Measurements from ENCODE around the gene SDK1. TPM values are rescaled to one million over a fixed set of nuclear protein-coding genes. Genes with fewer than 3 reads are reported as not detected.
A peak's percentile ranks its signal among the peaks of the same experiment; 100 is the strongest.
"Not testable (repeated sequence)": the region's sequence is repeated elsewhere in the genome, so short reads cannot be mapped to it uniquely, and the experiment has no call there.

Gene SDK1
- total RNA-seq, 1 donor from 2014 or later = 0.53 TPM

DNA sequence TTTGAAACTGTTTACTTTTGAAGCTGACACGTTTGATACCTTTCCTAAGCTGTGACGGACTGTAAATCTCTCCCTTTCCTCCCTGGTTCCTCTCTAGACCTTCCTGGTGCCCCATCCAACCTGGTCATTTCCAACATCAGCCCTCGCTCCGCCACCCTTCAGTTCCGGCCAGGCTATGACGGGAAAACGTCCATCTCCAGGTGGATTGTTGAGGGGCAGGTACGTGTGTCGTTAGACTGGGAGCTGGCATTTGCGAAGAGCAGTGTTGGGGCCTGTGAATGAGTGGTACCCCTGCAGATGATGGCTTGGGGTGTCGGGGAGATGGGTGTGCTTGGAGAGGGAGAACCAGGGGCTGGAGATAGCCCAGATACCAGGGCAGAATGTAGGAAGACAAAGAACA lies 778.3 kb downstream of the SDK1 start:
- ATAC-seq = no peak
- no peak for DNase-seq (ENCODE audit: low spot score)

DNA sequence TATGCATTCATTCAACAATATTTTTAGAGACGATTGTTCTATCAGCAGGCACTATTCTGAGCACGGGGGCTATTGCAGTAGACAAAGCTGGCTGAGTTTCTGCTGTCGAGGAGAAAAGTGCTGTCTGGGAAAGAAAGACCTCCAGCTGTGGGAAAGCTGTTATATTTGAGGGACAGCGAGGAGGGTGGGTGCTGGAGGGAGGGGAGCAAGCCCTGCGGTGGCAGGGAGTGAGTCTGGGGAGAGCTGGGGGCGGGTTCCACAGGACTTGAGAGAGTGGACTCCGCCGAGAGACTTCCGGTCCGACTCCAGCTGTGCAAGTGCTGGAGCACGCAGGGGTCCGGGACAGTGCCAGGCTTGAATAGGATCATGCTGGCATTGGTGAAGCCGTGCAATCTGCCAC lies 778.9 kb downstream of the SDK1 start:
- ATAC-seq (no peak), DNase-seq (ENCODE audit: low spot score) (no peak)

DNA sequence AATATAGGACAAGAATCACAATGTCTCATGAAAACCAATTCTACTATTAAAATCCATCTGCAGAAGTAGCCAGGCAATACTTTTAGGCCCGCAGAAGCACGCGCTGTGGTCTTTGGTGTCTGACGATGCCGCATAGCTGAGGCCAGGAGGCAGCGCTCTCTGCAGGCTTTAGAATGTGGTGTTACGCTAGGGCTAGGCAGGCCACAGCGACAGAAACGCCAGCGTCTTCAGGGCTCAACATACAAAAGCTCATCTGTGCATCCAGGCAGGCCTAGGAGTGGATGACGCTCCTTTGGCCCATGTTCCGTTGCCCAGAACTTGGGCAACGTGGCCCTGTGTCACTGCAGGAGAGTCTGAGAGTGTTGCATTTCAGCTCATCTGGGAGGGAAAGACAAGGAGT lies 779.9 kb downstream of the SDK1 start:
- no peak for ATAC-seq
- DNase-seq (ENCODE audit: low spot score) = no peak

DNA sequence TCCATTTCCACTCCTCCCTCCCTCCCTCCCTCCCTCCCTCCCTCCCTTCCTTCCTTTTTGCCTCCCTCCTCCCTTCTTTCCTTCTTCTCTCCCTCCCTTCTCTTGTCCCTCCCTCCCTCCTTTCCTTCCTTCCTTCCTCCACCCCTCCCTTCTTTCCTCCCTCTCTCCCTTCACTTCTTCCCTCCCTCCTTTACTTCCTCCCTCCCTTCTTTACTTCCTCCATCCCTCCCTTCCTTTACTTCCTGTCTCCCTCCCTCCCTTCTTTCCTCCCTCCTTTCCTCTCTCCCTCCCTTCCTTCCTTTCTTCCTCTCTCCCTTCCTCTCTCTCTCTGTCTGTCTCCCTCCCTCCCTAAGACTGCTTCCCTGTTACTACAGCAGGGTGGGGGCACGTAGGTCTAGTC lies 782.5 kb downstream of the SDK1 start:
- ATAC-seq = no peak
- no peak for DNase-seq (ENCODE audit: low spot score)

DNA sequence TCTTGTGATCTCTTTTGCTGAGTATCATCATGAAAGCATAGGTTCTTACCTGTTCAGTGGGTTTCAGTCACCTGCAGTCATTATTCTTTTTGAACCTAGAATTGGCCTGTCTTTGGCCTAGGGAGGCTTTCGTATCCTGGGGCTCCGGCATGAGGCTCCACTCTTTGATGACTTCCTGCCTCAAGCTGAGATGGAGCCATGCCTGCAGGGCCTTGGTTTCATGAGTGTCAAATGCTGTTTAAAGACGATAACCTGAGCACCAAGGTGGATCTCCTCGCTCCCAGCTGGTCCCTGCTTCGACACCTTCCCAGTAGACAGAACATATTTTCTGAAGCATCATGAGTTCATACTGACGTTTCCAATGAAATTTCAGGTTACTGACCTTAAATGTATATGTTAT lies 783.2 kb downstream of the SDK1 start:
- ATAC-seq = no peak

DNA sequence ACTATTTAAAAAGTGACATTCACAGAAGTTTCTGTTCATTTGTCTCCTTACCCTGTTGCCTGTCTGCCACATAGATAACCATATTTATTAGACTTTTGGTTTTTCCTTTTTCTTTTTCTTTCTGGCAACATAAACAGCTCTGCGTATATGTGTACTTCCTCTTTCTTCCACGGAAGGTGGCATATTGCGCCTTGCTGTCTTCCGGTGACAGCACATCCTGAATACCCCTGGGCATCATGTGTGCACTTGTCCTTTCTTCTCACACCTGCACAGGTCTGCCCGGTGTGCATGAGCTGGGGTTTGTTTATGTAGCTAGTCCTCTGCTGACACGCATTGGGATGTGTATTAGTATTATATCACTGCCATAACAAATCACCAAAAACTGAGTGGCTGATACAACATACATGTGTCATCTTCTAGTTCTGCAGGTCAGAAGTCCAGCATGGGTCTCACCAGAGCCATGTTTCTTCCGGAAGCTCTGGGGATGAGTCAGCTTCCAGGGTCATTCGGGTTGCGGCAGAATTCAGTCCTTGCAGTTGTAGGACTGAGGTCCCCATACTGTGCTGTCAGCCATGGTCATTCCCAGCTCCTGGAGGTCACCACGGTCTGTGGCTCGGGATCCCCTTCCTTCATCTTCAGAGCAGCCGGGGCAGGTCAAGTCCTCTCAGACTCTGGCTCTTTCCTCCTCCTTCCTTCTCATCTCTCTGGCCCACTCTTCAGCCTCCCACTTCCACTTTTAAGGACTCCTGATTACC lies 785.1 kb downstream of the SDK1 start:
- ATAC-seq = no peak

More for the DNA sequence above, 783.2 kb downstream of the SDK1 start:
- DNase-seq (ENCODE audit: low spot score) = peak; percentile 5

DNA sequence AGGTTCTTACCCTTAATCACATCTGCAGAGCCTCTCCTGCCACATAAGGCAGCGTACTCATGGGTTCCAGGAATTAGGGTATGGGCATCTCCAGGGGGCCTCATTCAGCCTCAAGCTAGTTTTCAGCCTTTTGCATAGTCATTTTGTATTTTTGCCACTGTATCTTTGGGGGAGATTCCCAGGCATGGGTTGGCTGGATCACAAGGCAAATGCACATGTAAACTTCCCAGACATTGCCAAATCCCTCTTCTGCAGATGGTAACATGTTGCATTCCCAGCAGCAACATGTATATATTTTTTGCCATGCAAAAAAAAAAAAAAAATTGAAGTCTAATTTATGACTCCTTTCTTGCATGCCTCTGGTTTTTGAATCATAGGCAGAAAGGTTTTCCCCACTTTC lies 785.7 kb downstream of the SDK1 start:
- no peak for ATAC-seq
- DNase-seq (ENCODE audit: low spot score) = no peak

More for the DNA sequence above, 785.1 kb downstream of the SDK1 start:
- no peak for DNase-seq (ENCODE audit: low spot score)

DNA sequence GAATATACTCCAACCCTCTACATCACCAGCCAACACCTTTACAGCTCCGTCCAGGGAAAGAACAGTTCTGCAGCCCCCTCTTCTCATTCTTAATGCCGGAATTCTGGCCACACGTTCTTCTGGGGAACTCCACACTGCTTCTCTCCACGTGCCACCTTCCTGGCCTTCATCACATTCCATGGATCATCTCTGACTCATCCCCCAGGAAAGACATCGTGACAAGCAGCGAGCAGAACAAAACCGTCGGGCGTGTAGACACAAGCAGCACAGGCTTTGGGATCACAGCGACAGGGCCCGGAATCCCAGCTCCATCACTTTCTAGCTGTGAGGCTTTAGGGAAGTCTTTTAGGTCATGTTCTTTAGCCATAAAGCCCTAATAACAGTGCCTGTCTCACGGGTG lies 790.7 kb downstream of the SDK1 start:
- DNase-seq (ENCODE audit: low spot score) (no peak), ATAC-seq (no peak)

DNA sequence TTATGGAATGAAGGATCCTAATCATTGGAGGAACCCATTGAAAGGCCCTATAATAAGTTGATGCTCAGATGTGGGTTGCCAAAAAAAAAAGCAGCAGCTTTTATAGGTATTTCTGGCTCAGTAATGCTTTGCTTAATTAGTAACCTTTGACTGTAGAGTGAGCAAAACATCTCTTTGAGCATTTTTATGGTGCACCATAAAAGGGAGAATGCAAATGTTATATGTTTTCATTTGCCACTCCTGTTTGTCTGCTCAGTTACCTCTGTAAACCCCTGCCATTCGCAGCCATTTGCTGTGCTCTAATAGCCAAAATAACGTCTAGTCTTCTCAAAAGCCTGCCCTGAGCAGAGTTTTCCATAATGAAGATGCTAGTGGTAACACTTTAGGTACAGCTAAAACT lies 792.0 kb downstream of the SDK1 start:
- DNase-seq (ENCODE audit: low spot score) (no peak), ATAC-seq (no peak)

DNA sequence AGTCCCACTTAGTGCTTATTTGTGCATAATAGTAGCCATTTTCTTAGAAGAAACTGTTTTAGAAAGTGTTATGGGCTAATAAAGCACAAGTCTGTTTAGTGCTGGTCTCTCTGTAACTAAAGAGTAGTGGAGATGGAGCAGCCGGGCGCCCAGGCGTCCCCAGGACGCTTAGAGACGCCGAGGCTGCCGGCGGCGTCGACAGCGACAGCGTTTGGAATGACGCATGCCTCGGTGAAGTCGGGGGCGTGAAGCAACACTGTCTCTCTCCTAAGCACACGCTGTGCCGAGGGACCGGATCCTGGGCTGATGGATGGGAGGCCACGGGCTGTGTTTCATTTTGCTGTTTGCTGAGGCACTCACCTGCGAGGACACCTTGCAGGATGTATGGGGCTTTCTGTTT lies 792.4 kb downstream of the SDK1 start:
- DNase-seq (ENCODE audit: low spot score) (no peak), ATAC-seq (no peak)

DNA sequence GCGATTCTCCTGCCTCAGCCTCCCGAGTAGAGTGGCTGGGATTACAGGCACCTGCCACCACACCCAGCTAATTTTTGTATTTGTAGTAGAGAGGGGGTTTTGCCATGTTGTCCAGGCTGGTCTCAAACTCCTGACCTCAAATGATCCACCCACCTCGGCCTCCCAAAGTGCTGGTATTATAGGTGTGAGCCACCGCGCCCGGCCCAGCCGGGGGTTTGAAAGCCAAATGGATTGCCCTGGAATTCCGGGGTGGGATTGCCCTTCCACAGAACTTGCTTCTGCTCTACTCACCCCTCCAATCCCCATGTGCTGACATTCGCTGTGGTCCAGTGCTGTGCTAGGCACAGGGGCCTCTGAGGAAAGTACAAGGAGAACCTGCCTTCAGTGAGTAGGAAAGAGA lies 793.1 kb downstream of the SDK1 start:
- DNase-seq (ENCODE audit: low spot score); ATAC-seq: not testable (repeated sequence)

DNA sequence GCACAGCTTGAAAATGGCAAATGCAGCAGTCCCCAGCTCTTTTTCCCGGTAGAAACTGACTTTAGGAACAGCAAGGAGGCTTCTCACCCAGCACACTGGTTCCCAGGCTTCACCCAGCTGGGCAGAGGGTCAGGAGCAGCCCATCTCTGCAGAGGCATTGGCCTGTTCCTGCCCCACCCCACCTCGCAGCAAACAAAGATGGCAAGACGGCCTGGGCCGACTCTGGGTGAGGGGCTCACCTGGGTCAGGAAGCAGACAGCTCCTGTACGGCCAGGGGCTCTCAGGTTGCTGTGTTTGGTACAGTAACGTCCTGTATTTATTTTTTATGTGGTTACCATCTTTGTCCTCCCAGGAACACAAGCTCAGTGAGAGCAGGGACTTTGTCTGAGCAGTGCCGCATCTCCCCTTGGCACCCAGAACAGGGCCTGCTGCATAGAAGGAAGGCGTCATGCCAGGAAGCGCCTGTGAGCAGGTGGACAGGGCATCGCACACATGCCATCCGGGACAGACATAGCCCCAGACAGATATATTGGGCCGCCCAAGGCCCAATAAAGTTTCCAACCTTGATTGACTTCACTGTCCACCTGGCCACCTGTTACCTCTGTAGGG lies 796.1 kb downstream of the SDK1 start:
- no peak for ATAC-seq
- DNase-seq (ENCODE audit: low spot score) = no peak

DNA sequence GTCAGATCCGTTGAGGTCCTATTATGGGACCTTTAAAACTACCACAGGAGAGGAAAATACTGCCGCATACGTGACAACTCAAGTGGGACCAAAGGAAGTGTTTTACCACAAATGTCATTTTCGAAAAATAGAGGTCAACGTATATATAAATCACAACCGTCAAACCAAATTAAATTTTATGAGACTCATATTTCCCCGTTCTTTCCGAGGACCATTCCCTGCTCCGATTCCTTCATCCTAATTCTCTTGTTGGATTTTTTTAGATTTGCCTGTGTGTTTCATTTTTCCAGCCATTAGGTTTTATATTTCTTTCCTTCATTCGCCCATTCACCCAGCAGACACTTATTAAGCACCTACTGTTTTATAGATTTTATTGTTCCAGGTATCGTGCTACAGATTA lies 797.1 kb downstream of the SDK1 start:
- DNase-seq (ENCODE audit: low spot score) = no peak
- no peak for ATAC-seq

DNA sequence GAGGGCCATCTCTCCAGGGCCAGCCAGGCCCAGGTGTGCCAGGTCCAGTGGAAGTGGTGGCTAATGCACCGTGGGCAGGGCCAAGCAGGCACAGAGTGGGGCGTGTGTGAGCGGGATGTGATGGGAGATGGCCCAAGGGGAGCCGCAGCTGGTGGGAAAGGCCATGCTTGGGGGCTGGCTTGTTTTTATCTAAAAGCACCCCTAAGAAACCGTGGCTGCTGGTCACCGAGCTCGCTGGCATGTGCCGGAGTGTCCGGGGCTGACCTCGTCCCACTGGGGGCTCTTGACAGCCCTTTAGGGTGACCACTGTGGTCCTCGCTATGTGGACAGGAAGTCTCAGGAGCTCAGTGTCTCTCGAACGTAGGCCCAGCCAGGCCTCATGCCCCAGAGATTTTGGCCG lies 798.6 kb downstream of the SDK1 start:
- DNase-seq (ENCODE audit: low spot score) = no peak
- no peak for ATAC-seq

DNA sequence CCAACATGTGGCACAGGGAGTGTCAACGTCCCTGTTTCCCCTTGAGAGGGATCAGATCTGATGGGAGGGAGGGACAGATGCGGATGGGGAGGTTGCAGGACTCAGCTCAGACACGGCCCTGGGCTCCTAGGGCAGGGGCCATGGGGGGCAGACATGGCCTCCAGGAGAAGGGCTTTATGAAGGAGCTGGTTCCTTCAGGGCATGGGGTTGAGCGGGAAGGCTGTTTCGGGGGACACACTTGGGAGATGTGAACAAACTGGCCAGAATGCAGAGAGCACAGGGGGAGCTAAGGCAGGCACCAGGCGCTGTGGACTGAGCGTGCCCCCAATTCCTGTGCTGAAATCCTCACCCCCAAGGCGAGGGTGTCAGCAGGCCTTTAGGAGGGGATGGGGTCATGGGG lies 799.1 kb downstream of the SDK1 start:
- no peak for ATAC-seq
- no peak for DNase-seq (ENCODE audit: low spot score)

DNA sequence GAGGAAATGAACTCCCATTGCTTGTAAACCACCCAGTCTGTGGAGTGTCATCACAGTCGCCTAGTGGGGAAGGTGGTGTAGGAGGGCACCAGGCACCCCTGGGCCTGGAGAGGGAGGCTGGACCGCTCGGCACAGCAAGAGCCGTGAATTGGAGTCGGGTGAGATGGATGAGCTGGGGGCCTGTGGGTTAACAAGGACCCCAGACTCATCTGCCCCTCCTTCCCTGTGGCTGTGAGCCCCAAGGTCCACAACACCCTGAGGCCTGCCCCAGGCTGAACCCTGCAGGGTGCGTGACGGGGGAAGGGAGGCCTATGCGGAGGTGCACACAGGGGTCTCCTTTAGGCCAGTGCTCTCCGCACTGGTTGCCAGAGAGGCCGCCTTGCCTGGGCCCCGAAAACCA lies 799.6 kb downstream of the SDK1 start:
- ATAC-seq = no peak

DNA sequence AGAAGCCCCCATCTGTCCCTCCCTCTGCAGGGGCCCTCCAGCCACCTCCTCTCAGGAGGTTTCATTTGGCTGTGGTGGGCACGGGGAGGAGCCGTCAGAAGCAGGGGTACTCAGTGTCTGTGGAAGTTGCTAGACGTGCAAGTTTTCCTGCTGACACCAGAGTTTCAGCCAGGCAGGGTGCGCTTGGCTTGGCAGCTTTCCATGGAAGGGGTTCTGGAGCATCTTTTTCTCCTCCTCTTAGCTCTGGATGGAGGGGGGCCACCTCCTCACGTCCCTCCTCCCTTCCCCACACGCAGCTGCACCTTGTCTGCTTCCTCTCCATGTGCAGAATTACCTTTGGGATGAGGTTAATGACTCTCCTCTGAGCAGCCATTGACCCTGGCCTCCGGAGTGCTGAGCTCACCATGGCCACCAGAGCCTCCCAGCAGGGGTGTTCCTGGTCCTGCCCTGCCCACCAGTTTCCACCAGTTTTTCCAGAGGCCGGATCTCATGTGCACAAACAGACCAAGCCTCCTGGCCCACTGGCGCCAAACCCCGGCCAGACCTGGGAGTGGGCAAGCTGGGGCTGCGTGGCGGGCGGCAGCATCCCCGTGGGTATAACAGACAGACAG lies 801.3 kb downstream of the SDK1 start:
- ATAC-seq (no peak), DNase-seq (ENCODE audit: low spot score) (no peak)

More for the DNA sequence above, 799.6 kb downstream of the SDK1 start:
- no peak for DNase-seq (ENCODE audit: low spot score)

DNA sequence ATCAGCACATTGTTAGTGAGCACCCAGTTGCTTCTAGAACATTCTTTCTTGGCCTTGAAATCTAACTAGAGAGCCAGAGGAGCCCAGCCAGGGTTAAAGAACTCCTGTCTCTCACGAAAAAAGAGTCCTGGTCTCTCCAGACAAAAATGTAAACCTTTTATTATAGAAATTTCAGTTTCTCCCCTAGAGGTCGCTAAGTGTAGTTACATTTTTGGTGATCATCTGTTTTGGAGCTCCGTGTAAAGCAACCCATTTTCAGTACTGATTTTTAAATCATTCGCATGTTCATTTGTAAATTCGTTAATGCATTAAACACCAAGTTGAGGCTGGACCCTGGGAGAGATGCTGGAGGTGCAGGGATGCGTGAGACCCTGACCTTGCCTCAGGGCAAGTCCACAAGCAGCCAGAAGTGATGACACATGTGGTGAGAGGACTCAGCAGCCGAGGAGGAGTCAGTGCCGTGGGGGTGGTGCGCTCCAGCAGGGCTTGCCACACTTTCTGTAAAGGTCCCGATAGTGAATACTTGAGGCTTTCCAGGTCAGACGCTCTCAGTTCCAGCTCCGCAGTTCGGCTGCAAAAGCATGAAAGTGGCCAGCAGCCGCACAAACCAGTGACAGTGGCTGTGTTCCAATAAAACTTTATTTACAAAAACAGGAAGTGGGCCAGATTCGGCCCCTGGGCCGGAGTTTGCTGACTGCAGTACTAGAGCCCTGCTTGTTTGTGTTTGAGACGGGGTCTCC lies 802.5 kb downstream of the SDK1 start:
- ATAC-seq (no peak), DNase-seq (ENCODE audit: low spot score) (no peak)

DNA sequence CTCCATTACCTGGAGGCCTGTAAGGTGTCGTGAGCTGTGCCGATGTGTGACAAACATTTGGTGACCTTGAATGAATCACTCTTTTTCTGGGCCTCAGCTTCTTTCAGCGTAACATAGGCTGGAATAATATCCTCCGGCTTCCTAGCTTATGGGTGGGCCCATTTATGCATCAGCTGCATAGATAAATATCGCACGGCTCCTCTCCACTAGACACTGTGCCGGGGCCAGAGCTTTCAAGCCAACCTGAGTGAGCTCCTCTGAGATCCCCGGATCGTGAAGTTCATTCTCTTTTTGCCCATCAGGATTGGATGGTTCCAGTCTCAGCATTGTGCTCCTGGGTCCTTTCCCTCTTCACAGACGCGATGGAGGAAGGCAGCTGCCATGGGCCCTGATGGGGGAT lies 806.8 kb downstream of the SDK1 start:
- no peak for ATAC-seq
- no peak for DNase-seq (ENCODE audit: low spot score)

DNA sequence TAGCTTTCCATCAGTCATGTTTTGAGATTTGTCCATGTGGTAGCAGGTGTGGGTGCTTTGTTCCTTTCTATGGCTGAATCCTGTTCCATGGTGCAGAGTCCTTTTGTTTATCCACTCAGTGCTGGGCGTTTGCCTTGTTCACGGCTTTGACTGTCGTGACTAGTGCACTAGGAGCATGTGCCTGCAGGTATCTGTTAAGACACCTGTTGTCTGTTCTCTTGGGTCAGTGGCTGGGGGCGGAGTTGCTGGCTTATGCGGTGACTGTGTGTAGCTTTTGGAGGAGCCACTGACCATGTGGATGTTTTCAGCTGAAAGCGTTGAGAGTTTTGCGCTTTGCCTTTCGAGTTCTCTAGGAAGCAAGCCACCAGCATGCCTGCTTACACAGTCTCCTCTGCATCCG lies 807.9 kb downstream of the SDK1 start:
- ATAC-seq (no peak), DNase-seq (ENCODE audit: low spot score) (no peak)

DNA sequence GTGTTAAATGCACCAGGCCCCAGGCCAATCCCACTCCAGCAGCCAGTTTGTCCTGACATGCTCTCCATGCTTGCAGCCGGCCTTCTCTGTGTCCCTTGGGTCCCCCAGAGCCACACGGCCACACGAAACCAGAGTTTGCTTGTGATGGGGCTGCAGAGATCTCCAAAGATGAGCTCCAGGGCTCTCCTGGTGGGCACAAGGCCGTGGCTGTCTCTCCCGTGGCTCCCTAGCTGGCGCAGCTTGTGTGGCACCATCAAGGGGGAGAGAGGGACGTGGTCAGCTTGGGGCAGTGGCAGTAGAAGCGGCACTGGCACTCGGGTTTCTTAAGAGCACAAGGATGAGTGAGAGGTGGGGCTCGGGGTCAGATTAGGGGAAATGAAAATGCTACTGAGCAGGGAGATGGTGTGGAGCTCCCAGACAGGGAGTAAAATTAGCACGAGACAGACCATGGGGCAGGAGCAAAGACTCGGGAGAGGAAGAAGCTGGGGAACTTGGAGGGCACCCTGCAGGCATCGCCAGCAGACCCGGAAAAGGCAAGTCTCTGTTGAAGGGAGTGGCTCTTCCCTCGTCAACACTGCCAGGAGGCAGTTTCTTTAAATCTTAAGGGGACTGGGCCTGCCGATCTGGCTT lies 808.5 kb downstream of the SDK1 start:
- ATAC-seq = peak; percentile 24
- DNase-seq (ENCODE audit: low spot score) = no peak
